Measurements from ENCODE around the gene CFB.
"Not testable (repeated sequence)": the region's sequence is repeated elsewhere in the genome, so short reads cannot be mapped to it uniquely, and the experiment has no call there.

The CFB gene

DNA sequence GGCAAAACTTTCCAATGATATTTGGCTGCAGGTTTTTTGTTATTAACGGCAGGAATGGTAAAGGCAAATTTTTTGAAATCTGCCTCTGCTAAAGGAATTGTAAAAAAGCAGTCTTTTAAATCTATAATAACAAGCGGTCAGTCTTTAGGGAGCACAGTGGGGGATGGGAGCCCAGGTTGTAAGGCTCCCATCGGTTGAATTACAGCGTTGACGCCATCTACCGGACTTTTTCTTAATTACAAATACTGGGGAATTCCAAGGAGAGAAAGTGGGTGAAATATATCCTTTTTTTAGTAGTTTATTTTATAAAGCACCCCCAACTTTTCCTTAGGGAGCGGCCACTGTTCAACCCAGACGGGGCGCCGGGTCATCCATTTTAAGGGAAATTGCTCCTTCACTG, 43.5 kb downstream of the CFB start:
- H3K27ac ChIP-seq (ENCODE audit: insufficient read depth in 1 of 2, low read depth in 1 of 2, low read length in 2 of 2, poor library complexity in 1 of 2, severe bottlenecking in 2 of 2); H3K4me3 ChIP-seq (ENCODE audit: control insufficient read depth in 1 of 7, extremely low read depth in 1 of 7, insufficient read depth in 4 of 7, low read depth in 2 of 7, low read length in 6 of 7); H3K27me3 ChIP-seq (replicated peaks in 2 of 5; ENCODE audit: control insufficient read depth in 4 of 5, insufficient read depth in 5 of 5, low read length in 4 of 5); H3K4me1 ChIP-seq (ENCODE audit: control extremely low read depth in 1 of 4, control insufficient read depth in 4 of 4, insufficient read depth in 4 of 4, low read length in 3 of 4); POLR2A ChIA-PET; H3K36me3 ChIP-seq (ENCODE audit: control insufficient read depth in 4 of 4, insufficient read depth in 4 of 4, low read length in 3 of 4); DNase-seq; CTCF ChIA-PET; H3K9me3 ChIP-seq (ENCODE audit: control extremely low read depth in 1 of 5, control insufficient read depth in 4 of 5, insufficient read depth in 2 of 5, low read depth in 1 of 5, low read length in 4 of 5): not testable (repeated sequence)
- WGBS (ENCODE audit: insufficient coverage): no CpG with 5 or more reads among the region's 10 CpGs

- CTCF ChIA-PET; H3K4me3 ChIP-seq (ENCODE audit: control insufficient read depth in 1 of 7, extremely low read depth in 1 of 7, insufficient read depth in 4 of 7, low read depth in 2 of 7, low read length in 6 of 7); H3K27me3 ChIP-seq (replicated peaks in 2 of 5; ENCODE audit: control insufficient read depth in 4 of 5, insufficient read depth in 5 of 5, low read length in 4 of 5); H3K4me1 ChIP-seq (ENCODE audit: control extremely low read depth in 1 of 4, control insufficient read depth in 4 of 4, insufficient read depth in 4 of 4, low read length in 3 of 4); DNase-seq; H3K9me3 ChIP-seq (ENCODE audit: control extremely low read depth in 1 of 5, control insufficient read depth in 4 of 5, insufficient read depth in 2 of 5, low read depth in 1 of 5, low read length in 4 of 5); POLR2A ChIA-PET; H3K36me3 ChIP-seq (ENCODE audit: control insufficient read depth in 4 of 4, insufficient read depth in 4 of 4, low read length in 3 of 4); H3K27ac ChIP-seq (ENCODE audit: insufficient read depth in 1 of 2, low read depth in 1 of 2, low read length in 2 of 2, poor library complexity in 1 of 2, severe bottlenecking in 2 of 2): not testable (repeated sequence)
- no CpG with 5 or more reads among the region's 14 CpGs for whole genome bisulfite sequencing (ENCODE audit: insufficient coverage)
Observed at GRCh38 chr6:31994421-31994820, 48.5 kb downstream of the CFB start.

- CTCF ChIA-PET; H3K9me3 ChIP-seq (ENCODE audit: control extremely low read depth in 1 of 5, control insufficient read depth in 4 of 5, insufficient read depth in 2 of 5, low read depth in 1 of 5, low read length in 4 of 5); H3K27me3 ChIP-seq (replicated peaks in 2 of 5; ENCODE audit: control insufficient read depth in 4 of 5, insufficient read depth in 5 of 5, low read length in 4 of 5); POLR2A ChIA-PET; H3K4me3 ChIP-seq (ENCODE audit: control insufficient read depth in 1 of 7, extremely low read depth in 1 of 7, insufficient read depth in 4 of 7, low read depth in 2 of 7, low read length in 6 of 7); H3K4me1 ChIP-seq (ENCODE audit: control extremely low read depth in 1 of 4, control insufficient read depth in 4 of 4, insufficient read depth in 4 of 4, low read length in 3 of 4); H3K27ac ChIP-seq (ENCODE audit: insufficient read depth in 1 of 2, low read depth in 1 of 2, low read length in 2 of 2, poor library complexity in 1 of 2, severe bottlenecking in 2 of 2); H3K36me3 ChIP-seq (ENCODE audit: control insufficient read depth in 4 of 4, insufficient read depth in 4 of 4, low read length in 3 of 4); DNase-seq: not testable (repeated sequence)
- 97% methylated on average over 4 of the region's 6 CpGs for WGBS (ENCODE audit: insufficient coverage)
Observed at GRCh38 chr6:31996385-31996784, 50.5 kb downstream of the CFB start.
